HG03457 (cell line): ENCODE measurements around the gene CKAP4.

Source experiments
- ATAC-seq: cut with Tn5 transposase; IDR thresholded peaks from one replicate; pipeline ENCODE4 v1.9.1; 2021; ENCODE audit warnings: moderate number of reproducible peaks; ENCODE audit not compliant: unreplicated experiment

CKAP4 gene

GRCh38 chr12:106205208-106206069 lies 42.4 kb downstream of the CKAP4 start:
- no peak for ATAC-seq

GRCh38 chr12:106204312-106204711 lies 43.5 kb downstream of the CKAP4 start:
- no peak for ATAC-seq

- no peak for ATAC-seq
These were observed 49.8 kb downstream of the CKAP4 start for GRCh38 chr12:106197906-106198623.

GRCh38 chr12:106195621-106196027 lies 52.2 kb downstream of the CKAP4 start:
- no peak for ATAC-seq

- no peak for ATAC-seq
These were observed 53.5 kb downstream of the CKAP4 start for GRCh38 chr12:106194351-106194750.

GRCh38 chr12:106193394-106194215 lies 54.2 kb downstream of the CKAP4 start:
- ATAC-seq = no peak

DNA sequence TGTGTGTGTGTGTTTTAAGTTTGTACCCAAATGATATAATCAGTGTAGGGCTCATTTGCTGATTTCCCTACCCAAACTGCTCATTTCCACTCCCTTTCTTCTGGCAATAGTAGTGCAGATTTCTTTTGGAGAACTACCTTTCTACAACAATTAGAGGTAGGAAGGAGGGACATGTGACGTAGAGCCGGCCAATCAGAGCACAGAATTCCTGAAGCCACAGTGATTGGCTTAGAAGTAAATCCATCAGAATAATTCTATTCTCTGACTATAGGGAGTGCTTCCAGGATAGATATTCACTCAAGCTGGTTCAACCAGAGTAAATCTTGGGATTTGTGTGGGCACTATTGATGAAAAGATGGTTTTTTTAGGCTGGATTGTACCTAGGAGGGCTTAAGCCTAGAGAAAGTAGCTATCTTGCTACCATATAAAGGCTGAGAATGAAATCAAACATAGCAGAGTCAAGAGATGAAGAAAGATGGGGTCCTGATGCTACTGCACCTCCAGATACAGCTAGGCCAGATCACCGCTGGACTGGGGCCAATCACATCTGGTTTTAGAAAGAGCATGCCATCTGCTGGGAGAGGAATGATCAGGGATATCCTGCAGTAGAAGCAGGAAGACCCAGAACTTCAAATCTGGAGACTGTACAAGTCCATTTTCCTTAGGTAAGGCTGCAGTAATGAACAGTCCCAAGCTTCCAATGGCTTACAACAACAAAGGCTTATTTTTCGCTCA lies 55.0 kb downstream of the CKAP4 start:
- ATAC-seq = no peak

DNA sequence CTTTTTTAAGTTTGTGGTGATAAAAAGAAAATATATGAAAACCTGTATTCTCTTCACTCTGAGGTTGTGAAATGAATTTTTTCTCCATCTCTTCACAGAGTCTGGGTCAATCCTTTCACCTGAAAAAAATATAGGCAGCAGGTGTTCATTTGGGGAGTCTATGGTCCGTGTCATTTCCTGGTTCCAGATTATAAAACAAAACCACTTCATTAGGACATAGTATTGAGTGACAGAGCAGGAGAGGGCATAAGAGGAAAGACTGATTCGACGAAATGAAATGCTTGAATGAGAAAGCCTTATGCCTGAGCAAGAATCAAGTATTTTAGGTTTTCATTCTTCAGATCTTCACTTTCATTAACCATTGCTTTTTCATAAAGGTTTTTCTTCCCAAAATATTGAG lies 57.2 kb downstream of the CKAP4 start:
- ATAC-seq = no peak

GRCh38 chr12:106189341-106189740 lies 58.5 kb downstream of the CKAP4 start:
- no peak for ATAC-seq

DNA sequence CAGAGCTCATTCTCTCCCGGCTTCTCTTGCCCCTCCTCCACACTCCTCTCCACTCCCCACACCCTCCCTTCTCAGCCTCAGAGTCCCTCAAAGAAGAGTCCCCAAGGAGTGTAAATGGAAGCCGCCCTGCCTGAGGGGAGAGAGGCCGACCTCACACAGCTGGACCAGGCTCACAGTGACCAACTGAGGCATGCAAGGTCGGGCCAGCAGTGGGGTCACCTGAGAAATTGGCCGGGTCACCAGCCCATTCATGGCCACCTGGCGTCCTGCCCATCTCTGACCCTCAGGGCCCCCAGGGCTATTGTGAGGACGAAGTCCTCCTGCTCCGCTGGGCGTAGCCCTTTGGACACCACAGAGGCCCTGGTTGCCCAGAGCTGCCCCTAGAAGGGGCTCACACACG lies 59.6 kb downstream of the CKAP4 start:
- no peak for ATAC-seq
